ENCODE measurements around the gene SLC24A3.

DNA sequence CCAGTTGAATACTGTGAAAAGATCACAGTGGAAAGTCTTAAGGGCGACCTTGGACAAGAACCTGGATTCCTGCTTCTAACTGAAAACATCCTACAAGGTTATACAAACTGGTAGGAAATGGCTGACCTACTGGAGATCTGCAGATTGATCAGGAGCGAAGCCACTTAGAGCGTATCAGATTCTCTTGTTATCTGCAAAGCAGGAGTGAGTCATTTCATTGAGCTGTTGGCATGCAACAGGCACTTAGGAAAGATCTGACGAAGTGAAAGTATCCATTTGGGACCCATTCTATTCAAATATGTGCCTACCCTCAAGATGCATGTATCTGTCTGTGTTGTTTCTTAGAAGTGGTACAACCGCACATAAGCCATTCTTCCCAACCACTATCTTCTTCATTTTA is 414.5 kb downstream of the SLC24A3 start:
- TF ChIP-seq, protein P1, sequence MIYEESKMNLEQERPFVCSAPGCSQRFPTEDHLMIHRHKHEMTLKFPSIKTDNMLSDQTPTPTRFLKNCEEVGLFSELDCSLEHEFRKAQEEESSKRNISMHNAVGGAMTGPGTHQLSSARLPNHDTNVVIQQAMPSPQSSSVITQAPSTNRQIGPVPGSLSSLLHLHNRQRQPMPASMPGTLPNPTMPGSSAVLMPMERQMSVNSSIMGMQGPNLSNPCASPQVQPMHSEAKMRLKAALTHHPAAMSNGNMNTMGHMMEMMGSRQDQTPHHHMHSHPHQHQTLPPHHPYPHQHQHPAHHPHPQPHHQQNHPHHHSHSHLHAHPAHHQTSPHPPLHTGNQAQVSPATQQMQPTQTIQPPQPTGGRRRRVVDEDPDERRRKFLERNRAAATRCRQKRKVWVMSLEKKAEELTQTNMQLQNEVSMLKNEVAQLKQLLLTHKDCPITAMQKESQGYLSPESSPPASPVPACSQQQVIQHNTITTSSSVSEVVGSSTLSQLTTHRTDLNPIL (CRISPR knock-in tag; IDR thresholded peaks at IDR 0.05; ENCODE audit: low read depth) = no peak
- no peak for TF ChIP-seq RARB (CRISPR knock-in tag; IDR thresholded peaks at IDR 0.05)
- no peak for TF ChIP-seq ZFP3 (CRISPR knock-in tag; IDR thresholded peaks at IDR 0.05)
- TF ChIP-seq, protein P2, sequence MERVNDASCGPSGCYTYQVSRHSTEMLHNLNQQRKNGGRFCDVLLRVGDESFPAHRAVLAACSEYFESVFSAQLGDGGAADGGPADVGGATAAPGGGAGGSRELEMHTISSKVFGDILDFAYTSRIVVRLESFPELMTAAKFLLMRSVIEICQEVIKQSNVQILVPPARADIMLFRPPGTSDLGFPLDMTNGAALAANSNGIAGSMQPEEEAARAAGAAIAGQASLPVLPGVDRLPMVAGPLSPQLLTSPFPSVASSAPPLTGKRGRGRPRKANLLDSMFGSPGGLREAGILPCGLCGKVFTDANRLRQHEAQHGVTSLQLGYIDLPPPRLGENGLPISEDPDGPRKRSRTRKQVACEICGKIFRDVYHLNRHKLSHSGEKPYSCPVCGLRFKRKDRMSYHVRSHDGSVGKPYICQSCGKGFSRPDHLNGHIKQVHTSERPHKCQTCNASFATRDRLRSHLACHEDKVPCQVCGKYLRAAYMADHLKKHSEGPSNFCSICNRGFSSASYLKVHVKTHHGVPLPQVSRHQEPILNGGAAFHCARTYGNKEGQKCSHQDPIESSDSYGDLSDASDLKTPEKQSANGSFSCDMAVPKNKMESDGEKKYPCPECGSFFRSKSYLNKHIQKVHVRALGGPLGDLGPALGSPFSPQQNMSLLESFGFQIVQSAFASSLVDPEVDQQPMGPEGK (CRISPR knock-in tag; IDR thresholded peaks at IDR 0.05; ENCODE audit: borderline replicate concordance) = no peak
- no peak for TF ChIP-seq ZFP30 (CRISPR knock-in tag; IDR thresholded peaks at IDR 0.05)
- no peak for TF ChIP-seq ARNTL (CRISPR knock-in tag; IDR thresholded peaks at IDR 0.05; ENCODE audit: borderline replicate concordance, low read depth)
